Ishikawa (cell line): ENCODE data around the gene BAZ2B.

Source experiments
- CEBPB ChIP-seq: IDR thresholded peaks from 2 replicates; pipeline ENCODE4 v1.6.1; 2012
- CREB1 ChIP-seq: IDR thresholded peaks from 2 replicates; pipeline ENCODE4 v1.6.1; 2012; ENCODE audit warnings: low read depth
- EGR1 ChIP-seq: IDR thresholded peaks from 2 replicates; pipeline ENCODE4 v1.6.1; 2012
- EP300 ChIP-seq: IDR thresholded peaks from 2 replicates; pipeline ENCODE4 v1.6.1; 2012; ENCODE audit warnings: borderline replicate concordance
- FOXM1 ChIP-seq: IDR thresholded peaks from 2 replicates; pipeline ENCODE4 v1.6.1; 2012; ENCODE audit warnings: low read depth, borderline replicate concordance
- NFIC ChIP-seq: IDR thresholded peaks from 2 replicates; pipeline ENCODE4 v1.6.1; 2012
- RAD21 ChIP-seq: IDR thresholded peaks from 2 replicates; pipeline ENCODE4 v1.6.1; 2012; ENCODE audit warnings: low read depth
- TAF1 ChIP-seq: IDR thresholded peaks from 2 replicates; pipeline ENCODE4 v1.6.1; 2012; ENCODE audit warnings: low read depth, mild to moderate bottlenecking
- TCF12 ChIP-seq: IDR thresholded peaks from 2 replicates; pipeline ENCODE4 v1.6.1; 2012; ENCODE audit warnings: low read depth
- TEAD4 ChIP-seq: IDR thresholded peaks from 2 replicates; pipeline ENCODE4 v1.6.1; 2012
- YY1 ChIP-seq: IDR thresholded peaks from 2 replicates; pipeline ENCODE4 v1.6.1; 2012; ENCODE audit warnings: low read depth
- ZBTB7A ChIP-seq: IDR thresholded peaks from 2 replicates; pipeline ENCODE4 v1.6.1; 2012; ENCODE audit warnings: low read depth
- TF ChIP-seq, protein P1 (sequence below): IDR thresholded peaks from 2 replicates; pipeline ENCODE4 v1.6.1; 2012; ENCODE audit warnings: low read depth, mild to moderate bottlenecking
- TF ChIP-seq, protein P2 (sequence below): IDR thresholded peaks from 2 replicates; pipeline ENCODE4 v1.6.1; 2012
- TF ChIP-seq, protein P3 (sequence below): IDR thresholded peaks from 2 replicates; pipeline ENCODE4 v1.6.1; 2012

Gene BAZ2B

GRCh38 chr2:159379181-159379580 is 237.2 kb downstream of the BAZ2B start:
- TF ChIP-seq, protein P1, sequence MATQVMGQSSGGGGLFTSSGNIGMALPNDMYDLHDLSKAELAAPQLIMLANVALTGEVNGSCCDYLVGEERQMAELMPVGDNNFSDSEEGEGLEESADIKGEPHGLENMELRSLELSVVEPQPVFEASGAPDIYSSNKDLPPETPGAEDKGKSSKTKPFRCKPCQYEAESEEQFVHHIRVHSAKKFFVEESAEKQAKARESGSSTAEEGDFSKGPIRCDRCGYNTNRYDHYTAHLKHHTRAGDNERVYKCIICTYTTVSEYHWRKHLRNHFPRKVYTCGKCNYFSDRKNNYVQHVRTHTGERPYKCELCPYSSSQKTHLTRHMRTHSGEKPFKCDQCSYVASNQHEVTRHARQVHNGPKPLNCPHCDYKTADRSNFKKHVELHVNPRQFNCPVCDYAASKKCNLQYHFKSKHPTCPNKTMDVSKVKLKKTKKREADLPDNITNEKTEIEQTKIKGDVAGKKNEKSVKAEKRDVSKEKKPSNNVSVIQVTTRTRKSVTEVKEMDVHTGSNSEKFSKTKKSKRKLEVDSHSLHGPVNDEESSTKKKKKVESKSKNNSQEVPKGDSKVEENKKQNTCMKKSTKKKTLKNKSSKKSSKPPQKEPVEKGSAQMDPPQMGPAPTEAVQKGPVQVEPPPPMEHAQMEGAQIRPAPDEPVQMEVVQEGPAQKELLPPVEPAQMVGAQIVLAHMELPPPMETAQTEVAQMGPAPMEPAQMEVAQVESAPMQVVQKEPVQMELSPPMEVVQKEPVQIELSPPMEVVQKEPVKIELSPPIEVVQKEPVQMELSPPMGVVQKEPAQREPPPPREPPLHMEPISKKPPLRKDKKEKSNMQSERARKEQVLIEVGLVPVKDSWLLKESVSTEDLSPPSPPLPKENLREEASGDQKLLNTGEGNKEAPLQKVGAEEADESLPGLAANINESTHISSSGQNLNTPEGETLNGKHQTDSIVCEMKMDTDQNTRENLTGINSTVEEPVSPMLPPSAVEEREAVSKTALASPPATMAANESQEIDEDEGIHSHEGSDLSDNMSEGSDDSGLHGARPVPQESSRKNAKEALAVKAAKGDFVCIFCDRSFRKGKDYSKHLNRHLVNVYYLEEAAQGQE, result no peak
- TF ChIP-seq ZBTB7A, result no peak
- TF ChIP-seq CREB1, result no peak
- TF ChIP-seq RAD21, result no peak
- TF ChIP-seq FOXM1, result no peak
- TF ChIP-seq, protein P2, sequence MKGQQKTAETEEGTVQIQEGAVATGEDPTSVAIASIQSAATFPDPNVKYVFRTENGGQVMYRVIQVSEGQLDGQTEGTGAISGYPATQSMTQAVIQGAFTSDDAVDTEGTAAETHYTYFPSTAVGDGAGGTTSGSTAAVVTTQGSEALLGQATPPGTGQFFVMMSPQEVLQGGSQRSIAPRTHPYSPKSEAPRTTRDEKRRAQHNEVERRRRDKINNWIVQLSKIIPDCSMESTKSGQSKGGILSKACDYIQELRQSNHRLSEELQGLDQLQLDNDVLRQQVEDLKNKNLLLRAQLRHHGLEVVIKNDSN, result no peak
- TF ChIP-seq, protein P3, sequence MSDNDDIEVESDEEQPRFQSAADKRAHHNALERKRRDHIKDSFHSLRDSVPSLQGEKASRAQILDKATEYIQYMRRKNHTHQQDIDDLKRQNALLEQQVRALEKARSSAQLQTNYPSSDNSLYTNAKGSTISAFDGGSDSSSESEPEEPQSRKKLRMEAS, result no peak
- no peak for TF ChIP-seq TAF1
- no peak for TF ChIP-seq TCF12
- TF ChIP-seq EP300, result no peak
- TF ChIP-seq YY1, result no peak
- TF ChIP-seq NFIC, result no peak

DNA sequence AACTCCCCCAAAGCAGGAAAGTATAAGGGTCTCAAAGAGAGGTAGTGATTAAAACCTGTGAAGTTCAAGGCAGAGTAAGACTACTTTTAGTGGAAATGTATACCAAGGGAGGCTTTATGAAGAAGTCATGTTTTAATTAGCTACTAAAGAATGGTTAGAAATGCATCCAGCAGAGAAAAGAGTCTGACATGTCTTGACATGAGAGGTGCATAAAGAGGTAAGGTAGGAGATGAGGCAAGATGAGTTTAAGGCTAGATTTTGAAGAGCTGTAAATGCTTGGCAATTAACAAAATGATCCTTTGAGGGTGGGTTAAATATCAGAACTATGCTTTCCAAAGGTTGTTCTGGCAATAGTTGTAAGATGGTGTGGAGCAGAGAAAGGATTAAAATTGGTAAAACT is 241.1 kb downstream of the BAZ2B start:
- TF ChIP-seq CREB1, result no peak
- TF ChIP-seq NFIC, result no peak
- TF ChIP-seq EGR1, result no peak
- TF ChIP-seq YY1, result no peak
- TF ChIP-seq EP300, result no peak
- no peak for TF ChIP-seq TCF12
- TF ChIP-seq, protein P2, result no peak
- no peak for TF ChIP-seq ZBTB7A
- no peak for TF ChIP-seq TAF1
- TF ChIP-seq TEAD4, result no peak
- TF ChIP-seq CEBPB, result no peak

GRCh38 chr2:159371506-159371905 is 244.8 kb downstream of the BAZ2B start:
- TF ChIP-seq EP300 (no peak), CREB1 (no peak), ZBTB7A (no peak), EGR1 (no peak), RAD21 (no peak), FOXM1 (no peak), NFIC (no peak), YY1 (no peak), TCF12 (no peak), TAF1 (no peak), TEAD4 (no peak), CEBPB (no peak)
- TF ChIP-seq, protein P2, result no peak
- TF ChIP-seq, protein P3, result no peak
- TF ChIP-seq, protein P1, result no peak

- TF ChIP-seq YY1 (no peak), TEAD4 (no peak), TAF1 (no peak), NFIC (no peak), FOXM1 (no peak), CREB1 (no peak), EP300 (no peak), CEBPB (no peak), TCF12 (no peak), RAD21 (no peak), ZBTB7A (no peak), EGR1 (no peak)
- TF ChIP-seq, protein P2, result no peak
- TF ChIP-seq, protein P3, result no peak
- TF ChIP-seq, protein P1, result no peak
Observed at GRCh38 chr2:159366538-159366937, 249.8 kb downstream of the BAZ2B start.
